Spleen (tissue), 11 donors: Measurements from ENCODE around the gene MGAT5. TPM values are rescaled to one million over a fixed set of nuclear protein-coding genes. Genes with fewer than 3 reads are reported as not detected.
A peak's percentile ranks its signal among the peaks of the same experiment; 100 is the strongest.

Source experiments
- DNase-seq: peaks from one replicate; pipeline ENCODE4 v3.0.0-alpha.2; 2020
- H3K27ac ChIP-seq, 8 donors: fragments of 200-600 bp; sonication (generic) in 7 of 8; 1 replicate in 4 of 8; 2 replicates in 4 of 8; pipeline versions ENCODE4 v1.5.0 to v1.8.0; 2016 to 2021; ENCODE audit warnings: inconsistent platforms in 4 of 8, mild to moderate bottlenecking in 4 of 8, moderate library complexity in 1 of 8
- H3K27me3 ChIP-seq, 7 donors: fragments of 200-600 bp; sonication (generic) in 6 of 7; replicated peaks in 1 of 7; 1 replicate in 4 of 7; 2 replicates in 3 of 7; pipeline versions ENCODE4 v1.5.0 to v1.8.0; 2016 to 2021; ENCODE audit warnings: inconsistent platforms in 3 of 7, mild to moderate bottlenecking in 1 of 7
- H3K36me3 ChIP-seq, 6 donors: fragments of 200-600 bp; sonication (generic) in 5 of 6; 1 replicate in 4 of 6; 2 replicates in 2 of 6; pipeline versions ENCODE4 v1.5.0 to v1.8.0; 2016 to 2021; ENCODE audit warnings: inconsistent platforms in 2 of 6
- H3K4me1 ChIP-seq, 6 donors: fragments of 200-600 bp; sonication (generic) in 5 of 6; 1 replicate in 3 of 6; 2 replicates in 3 of 6; pipeline versions ENCODE4 v1.5.0 to v1.8.0; 2016 to 2021; ENCODE audit warnings: inconsistent platforms in 3 of 6
- H3K4me3 ChIP-seq, 8 donors: fragments of 200-600 bp; sonication (generic) in 7 of 8; 1 replicate in 4 of 8; 2 replicates in 4 of 8; pipeline versions ENCODE4 v1.5.0 to v1.8.0; 2016 to 2021; ENCODE audit warnings: inconsistent platforms in 4 of 8, mild to moderate bottlenecking in 4 of 8, moderate library complexity in 2 of 8
- H3K9me3 ChIP-seq, 8 donors: fragments of 200-600 bp; sonication (generic) in 7 of 8; 1 replicate in 4 of 8; 2 replicates in 4 of 8; pipeline versions ENCODE4 v1.5.0 to v1.8.0; 2016 to 2021; ENCODE audit warnings: inconsistent platforms in 4 of 8
- POLR2A ChIP-seq, 3 donors: fragments of 450-650 bp; IDR thresholded peaks; one replicate each; pipeline ENCODE4 v1.5.1; 2017; ENCODE audit warnings: antibody characterized with exemption in 3 of 3, mild to moderate bottlenecking in 1 of 3
- POLR2AphosphoS5 ChIP-seq, 3 donors: sonication (generic); formaldehyde crosslinking; IDR thresholded peaks; one replicate each; pipeline ENCODE4 v1.5.1; 2017; ENCODE audit warnings: antibody characterized with exemption in 3 of 3
- WGBS, 5 donors: extraction: QIAGEN DNeasy Blood & Tissue Kit in 3 of 5; methylation state at CpG; one replicate each; pipeline versions ENCODE4 v1.1.5 to v1.1.7; 2013 to 2018; 5-methylcytosine and 5-hydroxymethylcytosine counted together
- intact Hi-C: fragments of 100-400 bp; cut with DNase I; formaldehyde crosslinking; loops from one replicate; pipeline ENCODE4 v1.15.0; 2023; ENCODE audit warnings: low total_unique reads
- polyA plus RNA-seq, 3 donors: library from polyadenylated mRNA; stranded (reverse); fragments of 200-250 nt; gene quantifications; one replicate each; pipeline ENCODE4 v1.2.1, GENCODE V29; 2013
- total RNA-seq, 7 donors: library from RNA; depleted of rRNA in 3 of 7; stranded (reverse); fragments of >200 nt in 3 of 7; fragmentation: NEBNext Ultra II Directional in 4 of 7; extraction: Animal tissue kit (Norgen Biotek cat#: 25700) in 4 of 7; gene quantifications; one replicate each; pipeline versions ENCODE4 v1.1.0 to v1.2.1, GENCODE V29; 2016 to 2021
- TF ChIP-seq, protein P1 (sequence below), 11 experiments: fragments of 200-600 bp in 7 of 11; fragments of 450-650 bp in 4 of 11; sonication (generic) in 4 of 11; IDR thresholded peaks in 8 of 11; conservative IDR thresholded peaks in 3 of 11; 1 replicate in 7 of 11; 2 replicates in 4 of 11; pipeline versions ENCODE4 v1.4.0 to v1.8.0; 2016 to 2021; ENCODE audit warnings: antibody characterized with exemption in 11 of 11, inconsistent platforms in 4 of 11, mild to moderate bottlenecking in 1 of 11
- donor health status: healthy with polysubstance abuse.
- donor health status: DM: no; HTN: no; CAD: no; lungs with moderate emphysema.
- donor health status: DM: no; HTN: no; CAD: no.
- donor health status: Bipolar disorder and iron deficiency.
- donor health status: healthy.
- donor health status: DM: no; HTN: no; CAD: no.
- donor health status: DM: yes; HTN: yes; CAD: no.

MGAT5 gene
- total and polyA plus RNA-seq, 10 donors, result 11.2 to 110 (median 91.9) TPM

- DNase-seq, result no peak
- Histone ChIP-seq H3K4me1 (peaks cover 0 to 87% (median 54%) of the 10 kb centered on the region in 6 donors), H3K36me3 (peaks cover 0 to 14% (median 0%) of the 10 kb centered on the region in 6 donors), H3K27me3 (no peaks in the 10 kb centered on the region), H3K9me3 (peaks cover 0 to 7% (median 0%) of the 10 kb centered on the region in 8 donors), H3K27ac (peak overlapping the region in 3 of 8 donors; percentile 11 to 70 (median 59)), H3K4me3 (no peak overlapping the region)
- intact Hi-C loops, result no loop called here
- 87 to 92% (median 90%) methylated on average over 2 of the region's 2 CpGs for WGBS, 5 donors
- TF ChIP-seq POLR2AphosphoS5 (IDR thresholded peaks at IDR 0.05) (no peak), POLR2A (IDR thresholded peaks at IDR 0.05) (no peak)
- TF ChIP-seq, protein P1, sequence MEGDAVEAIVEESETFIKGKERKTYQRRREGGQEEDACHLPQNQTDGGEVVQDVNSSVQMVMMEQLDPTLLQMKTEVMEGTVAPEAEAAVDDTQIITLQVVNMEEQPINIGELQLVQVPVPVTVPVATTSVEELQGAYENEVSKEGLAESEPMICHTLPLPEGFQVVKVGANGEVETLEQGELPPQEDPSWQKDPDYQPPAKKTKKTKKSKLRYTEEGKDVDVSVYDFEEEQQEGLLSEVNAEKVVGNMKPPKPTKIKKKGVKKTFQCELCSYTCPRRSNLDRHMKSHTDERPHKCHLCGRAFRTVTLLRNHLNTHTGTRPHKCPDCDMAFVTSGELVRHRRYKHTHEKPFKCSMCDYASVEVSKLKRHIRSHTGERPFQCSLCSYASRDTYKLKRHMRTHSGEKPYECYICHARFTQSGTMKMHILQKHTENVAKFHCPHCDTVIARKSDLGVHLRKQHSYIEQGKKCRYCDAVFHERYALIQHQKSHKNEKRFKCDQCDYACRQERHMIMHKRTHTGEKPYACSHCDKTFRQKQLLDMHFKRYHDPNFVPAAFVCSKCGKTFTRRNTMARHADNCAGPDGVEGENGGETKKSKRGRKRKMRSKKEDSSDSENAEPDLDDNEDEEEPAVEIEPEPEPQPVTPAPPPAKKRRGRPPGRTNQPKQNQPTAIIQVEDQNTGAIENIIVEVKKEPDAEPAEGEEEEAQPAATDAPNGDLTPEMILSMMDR (IDR thresholded peaks at IDR 0.05 in 8 of 11, conservative IDR thresholded peaks at IDR 0.05 in 3 of 11), result no peak
These were observed 52.6 kb downstream of the MGAT5 start for GRCh38 chr2:134306521-134306920.

- WGBS, 5 donors, result 28 to 52% (median 38%) methylated on average over 5 of the region's 5 CpGs
- no peak for DNase-seq
These were observed 53.5 kb downstream of the MGAT5 start for GRCh38 chr2:134307334-134307733.

DNA sequence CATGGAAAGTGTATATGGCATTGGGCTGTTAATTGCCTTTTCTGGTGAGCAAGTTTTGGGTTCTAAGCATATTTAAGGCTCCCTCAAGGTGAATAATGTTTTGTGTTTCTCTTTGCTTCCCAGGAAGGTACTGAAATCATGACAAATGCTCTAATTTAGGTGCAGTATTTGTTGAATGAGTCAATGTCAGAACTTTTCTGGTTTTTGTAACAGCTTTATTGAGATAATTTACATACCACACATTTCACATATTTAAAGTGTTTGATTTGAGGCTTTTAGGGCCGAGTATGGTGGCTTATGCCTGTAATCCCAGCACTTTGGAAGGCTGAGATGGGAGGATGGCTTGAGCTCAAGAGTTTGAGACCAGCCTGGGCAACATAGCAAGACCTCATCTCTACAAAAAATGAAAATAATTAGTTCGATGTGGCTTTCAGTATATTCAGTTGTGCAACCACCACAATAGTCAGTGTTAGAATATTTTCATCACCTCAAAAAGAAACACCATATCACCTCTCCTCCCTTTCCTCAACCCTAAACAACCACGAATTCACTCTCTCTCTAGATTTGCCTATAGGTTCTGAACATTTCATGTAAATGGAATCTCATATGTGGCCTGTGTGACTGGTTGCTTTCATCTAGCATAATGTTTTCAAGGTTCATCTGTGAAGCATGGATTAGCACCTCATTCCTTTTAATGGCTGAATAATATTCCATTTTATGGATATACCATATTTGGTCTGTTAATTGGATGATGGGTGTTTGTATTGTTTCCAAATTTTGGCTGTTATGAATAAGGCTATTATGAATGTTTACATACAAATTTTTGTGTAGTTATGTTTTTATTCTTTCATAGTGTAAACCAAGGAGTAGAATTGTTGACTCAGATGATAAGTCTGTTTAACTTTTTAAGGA is 54.9 kb downstream of the MGAT5 start:
- peaks cover 0 to 22% (median 0%) of the 10 kb centered on the region in 6 donors for H3K36me3 ChIP-seq
- TF ChIP-seq, protein P1 (IDR thresholded peaks at IDR 0.05 in 8 of 11, conservative IDR thresholded peaks at IDR 0.05 in 3 of 11), result no peak
- TF ChIP-seq POLR2A (IDR thresholded peaks at IDR 0.05) (no peak), POLR2AphosphoS5 (IDR thresholded peaks at IDR 0.05) (no peak)
- DNase-seq, result no peak
- no peak overlapping the region for H3K27ac ChIP-seq
- H3K9me3 ChIP-seq, result peaks cover 0 to 7% (median 0%) of the 10 kb centered on the region in 8 donors
- no peaks in the 10 kb centered on the region for H3K27me3 ChIP-seq
- intact Hi-C loops, result no loop called here
- H3K4me1 ChIP-seq, result peaks cover 0 to 87% (median 56%) of the 10 kb centered on the region in 6 donors
- 85 to 91% (median 88%) methylated on average over 3 of the region's 3 CpGs for WGBS, 5 donors
- H3K4me3 ChIP-seq, result no peak overlapping the region

More at GRCh38 chr2:134307334-134307733, 53.5 kb downstream of the MGAT5 start:
- peak overlapping the region in 1 of 8 donors; percentile 21 for H3K4me3 ChIP-seq
- TF ChIP-seq POLR2AphosphoS5 (IDR thresholded peaks at IDR 0.05), result peak in 1 of 3 donors; percentile 24
- no peak for TF ChIP-seq POLR2A (IDR thresholded peaks at IDR 0.05)
- peaks cover 0 to 19% (median 0%) of the 10 kb centered on the region in 6 donors for H3K36me3 ChIP-seq
- intact Hi-C loops, result no loop called here
- H3K27me3 ChIP-seq, result no peaks in the 10 kb centered on the region
- H3K9me3 ChIP-seq, result peaks cover 0 to 7% (median 0%) of the 10 kb centered on the region in 8 donors
- H3K27ac ChIP-seq, result peak overlapping the region in 6 of 8 donors; percentile 6 to 70 (median 34)
- peaks cover 0 to 87% (median 51%) of the 10 kb centered on the region in 6 donors for H3K4me1 ChIP-seq

GRCh38 chr2:134310107-134311079 is 56.5 kb downstream of the MGAT5 start:
- 78 to 85% (median 84%) methylated on average over 3 of the region's 3 CpGs for WGBS, 5 donors
- H3K27ac ChIP-seq, result no peak overlapping the region
- intact Hi-C loops, result no loop called here
- H3K9me3 ChIP-seq, result peaks cover 0 to 7% (median 0%) of the 10 kb centered on the region in 8 donors
- H3K27me3 ChIP-seq, result no peaks in the 10 kb centered on the region
- no peak for DNase-seq
- peaks cover 0 to 25% (median 0%) of the 10 kb centered on the region in 6 donors for H3K36me3 ChIP-seq
- H3K4me1 ChIP-seq, result peaks cover 0 to 87% (median 54%) of the 10 kb centered on the region in 6 donors
- no peak overlapping the region for H3K4me3 ChIP-seq
- TF ChIP-seq POLR2A (IDR thresholded peaks at IDR 0.05), result no peak
- TF ChIP-seq, protein P1 (IDR thresholded peaks at IDR 0.05 in 8 of 11, conservative IDR thresholded peaks at IDR 0.05 in 3 of 11), result no peak
- TF ChIP-seq POLR2AphosphoS5 (IDR thresholded peaks at IDR 0.05), result no peak
